PC-3 (cell line): ENCODE results near the gene OPTN.

ENCODE experiments used
- EZH2 ChIP-seq: fragments of 300-600 bp; sonication (generic); IDR thresholded peaks from one replicate; pipeline ENCODE4 v1.6.1; 2017; ENCODE audit warnings: antibody characterized with exemption, mild to moderate bottlenecking, low read length; ENCODE audit not compliant: unreplicated experiment
- EZH2phosphoT487 ChIP-seq: fragments of 300-600 bp; sonication (generic); IDR thresholded peaks from 2 replicates; pipeline ENCODE4 v1.6.1; 2018; ENCODE audit warnings: mild to moderate bottlenecking, antibody characterized with exemption, low read length, borderline replicate concordance
- TF ChIP-seq, protein P1 (sequence below): fragments of 300-600 bp; sonication (generic); conservative IDR thresholded peaks from 2 replicates; pipeline ENCODE4 v1.5.1; 2017; ENCODE audit warnings: antibody characterized with exemption, low read depth, mild to moderate bottlenecking, low read length

DNA sequence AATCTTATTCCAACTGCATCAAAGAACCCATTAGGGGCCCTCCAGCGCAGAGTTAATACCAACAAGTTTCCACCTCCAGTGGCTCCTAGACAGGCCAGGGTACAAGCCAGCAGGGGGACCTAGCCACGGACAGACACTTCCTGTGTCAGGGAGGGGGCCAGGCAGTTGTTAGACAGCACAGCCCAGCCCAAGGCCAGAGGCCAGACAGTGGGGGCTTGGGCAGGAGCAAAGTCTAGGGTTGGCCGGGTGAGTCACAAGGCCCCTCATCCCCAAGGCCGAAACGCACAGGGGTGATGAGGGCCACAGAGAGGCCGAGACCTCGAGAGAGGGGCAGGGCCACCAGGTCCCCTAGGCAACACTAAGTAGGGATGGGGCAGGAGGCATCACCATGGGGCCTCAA lies 19.3 kb upstream of the OPTN start:
- TF ChIP-seq, protein P1, sequence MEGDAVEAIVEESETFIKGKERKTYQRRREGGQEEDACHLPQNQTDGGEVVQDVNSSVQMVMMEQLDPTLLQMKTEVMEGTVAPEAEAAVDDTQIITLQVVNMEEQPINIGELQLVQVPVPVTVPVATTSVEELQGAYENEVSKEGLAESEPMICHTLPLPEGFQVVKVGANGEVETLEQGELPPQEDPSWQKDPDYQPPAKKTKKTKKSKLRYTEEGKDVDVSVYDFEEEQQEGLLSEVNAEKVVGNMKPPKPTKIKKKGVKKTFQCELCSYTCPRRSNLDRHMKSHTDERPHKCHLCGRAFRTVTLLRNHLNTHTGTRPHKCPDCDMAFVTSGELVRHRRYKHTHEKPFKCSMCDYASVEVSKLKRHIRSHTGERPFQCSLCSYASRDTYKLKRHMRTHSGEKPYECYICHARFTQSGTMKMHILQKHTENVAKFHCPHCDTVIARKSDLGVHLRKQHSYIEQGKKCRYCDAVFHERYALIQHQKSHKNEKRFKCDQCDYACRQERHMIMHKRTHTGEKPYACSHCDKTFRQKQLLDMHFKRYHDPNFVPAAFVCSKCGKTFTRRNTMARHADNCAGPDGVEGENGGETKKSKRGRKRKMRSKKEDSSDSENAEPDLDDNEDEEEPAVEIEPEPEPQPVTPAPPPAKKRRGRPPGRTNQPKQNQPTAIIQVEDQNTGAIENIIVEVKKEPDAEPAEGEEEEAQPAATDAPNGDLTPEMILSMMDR: no peak
- TF ChIP-seq EZH2 (no peak), EZH2phosphoT487 (no peak)
